GM19372 (cell line): ENCODE data around the gene FNDC10.
"Not testable (repeated sequence)": the region's sequence is repeated elsewhere in the genome, so short reads cannot be mapped to it uniquely, and the experiment has no call there.

ENCODE experiments used
- ATAC-seq: cut with Tn5 transposase; IDR thresholded peaks from one replicate; pipeline ENCODE4 v1.9.1; 2021; ENCODE audit warnings: mild to moderate bottlenecking, low read depth, moderate library complexity; ENCODE audit not compliant: unreplicated experiment

The FNDC10 gene

DNA sequence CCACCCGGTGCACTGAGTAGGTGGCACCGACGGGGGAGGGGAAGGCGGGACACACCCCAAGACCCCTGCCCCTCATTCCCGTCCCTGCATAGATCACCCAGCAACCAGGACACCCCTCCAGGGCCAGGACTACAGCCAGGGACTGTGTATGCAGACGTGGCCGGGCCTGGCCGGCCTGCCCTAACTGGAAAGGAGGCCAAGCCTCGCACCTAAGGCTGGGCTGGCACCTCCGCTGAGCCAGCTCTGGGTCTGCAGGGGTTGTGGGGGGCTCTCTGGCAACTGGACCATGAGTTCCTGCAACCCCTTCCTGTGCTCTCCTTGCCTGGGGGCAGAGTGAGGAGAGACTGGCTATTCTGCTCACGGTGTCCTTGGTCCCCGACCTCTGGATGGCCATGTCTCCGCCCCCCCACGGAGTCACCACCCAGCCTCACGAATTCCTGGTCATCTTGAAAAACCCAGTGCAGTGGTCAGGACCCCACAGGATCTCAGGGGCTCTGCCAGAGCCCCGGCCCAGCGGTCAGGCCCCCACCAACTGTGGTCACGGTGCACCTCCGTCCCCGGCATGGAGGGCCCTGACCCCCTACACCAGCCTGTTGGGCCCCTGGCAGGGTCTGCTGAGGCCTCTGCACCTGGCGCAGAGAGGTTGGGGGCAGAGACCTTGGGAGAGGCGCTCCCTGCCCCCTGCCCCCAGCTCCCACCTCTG is 1.1 kb upstream of the FNDC10 start:
- ATAC-seq, result no peak

DNA sequence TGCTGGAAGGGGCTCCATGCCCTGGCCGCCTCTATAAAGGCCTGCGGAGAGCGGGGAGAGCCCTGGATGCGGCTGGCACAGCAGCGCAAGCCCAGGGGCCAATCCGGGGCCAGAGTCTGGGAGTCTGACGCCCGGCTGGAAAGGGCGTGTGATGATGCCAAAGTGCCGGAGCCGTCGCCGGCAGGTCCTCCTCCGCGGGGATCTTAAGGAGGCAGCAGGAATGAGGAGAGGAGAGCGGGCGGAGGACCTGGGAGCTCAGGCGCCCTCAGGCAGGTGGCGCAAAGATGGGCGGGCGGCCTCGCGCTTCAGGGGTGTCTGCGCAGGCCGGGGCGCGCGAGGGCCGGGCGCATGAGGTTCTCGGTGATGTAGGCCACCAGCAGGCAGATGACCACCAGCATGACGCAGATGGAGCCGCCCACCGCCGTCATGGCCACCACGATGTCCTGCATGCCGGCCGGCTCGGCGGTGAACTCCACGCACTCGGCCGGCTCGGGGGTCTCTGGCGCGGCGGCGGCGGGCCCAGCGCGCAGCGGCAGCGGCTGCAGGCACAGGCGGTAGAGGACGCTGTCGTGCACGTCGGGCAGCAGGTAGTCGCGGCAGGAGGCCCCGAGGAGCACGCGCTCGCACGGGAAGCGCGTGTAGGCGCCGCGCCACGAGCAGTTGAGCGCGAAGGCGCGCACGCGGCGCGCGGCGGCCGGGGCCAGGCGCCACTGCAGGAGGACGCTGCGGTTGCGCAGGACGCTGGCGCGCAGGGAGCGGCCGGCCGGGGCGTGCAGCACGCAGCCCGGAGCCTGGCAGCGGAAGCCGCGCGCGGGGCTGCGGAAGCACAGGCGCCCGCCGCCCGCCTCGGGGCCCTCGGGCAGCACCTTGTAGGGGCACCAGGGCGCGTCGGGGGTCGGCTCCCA is 653 bp downstream of the FNDC10 start:
- no peak for ATAC-seq

DNA sequence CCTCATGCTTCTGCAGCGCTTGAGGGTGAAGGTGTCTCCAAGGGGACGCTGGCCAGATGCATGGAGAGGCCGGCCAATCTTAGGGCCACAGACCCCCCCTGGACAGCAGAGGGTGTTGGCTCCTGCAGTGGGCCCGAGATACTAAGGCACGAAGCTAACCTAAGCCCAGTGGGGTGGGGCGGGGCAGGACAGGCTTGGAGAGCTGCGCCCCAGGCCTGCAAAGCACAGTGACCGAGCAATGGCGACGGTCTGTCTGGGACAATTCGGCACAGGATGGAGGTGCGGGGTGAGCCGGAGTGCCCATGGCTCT is 1.3 kb downstream of the FNDC10 start:
- no peak for ATAC-seq

DNA sequence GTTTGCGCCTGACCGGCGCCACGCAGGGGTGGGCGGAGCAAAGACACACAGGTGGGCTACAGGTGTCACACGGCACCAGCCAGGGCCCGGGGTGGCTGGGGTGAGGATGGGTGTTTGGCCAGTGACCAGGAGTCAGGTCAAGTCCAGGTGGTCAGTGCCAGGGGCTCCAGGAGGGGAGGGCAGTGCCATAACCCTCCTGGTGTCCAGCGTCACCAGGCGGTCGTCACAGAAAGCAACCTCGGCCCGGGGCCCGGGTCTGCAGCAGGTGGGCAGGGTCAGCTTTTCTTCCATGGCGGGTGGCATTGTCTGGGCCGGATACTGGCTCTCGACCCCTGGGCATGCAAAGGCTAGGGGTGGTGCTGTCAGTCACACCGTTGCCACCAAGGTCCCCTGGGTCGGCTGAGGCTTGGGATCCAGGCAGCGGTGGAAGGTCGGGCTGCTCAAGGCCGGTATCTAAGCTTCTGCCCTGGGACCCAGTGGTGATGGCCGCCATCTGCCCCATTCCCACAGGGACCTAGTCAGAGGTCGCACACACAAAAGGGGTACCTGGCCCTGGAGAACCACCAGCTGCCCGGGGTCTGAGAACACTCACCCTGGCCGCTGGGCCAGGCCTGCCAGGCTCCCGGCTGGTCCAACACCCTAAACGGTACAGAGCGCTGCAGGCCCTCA is 1.8 kb downstream of the FNDC10 start:
- ATAC-seq, result no peak

DNA sequence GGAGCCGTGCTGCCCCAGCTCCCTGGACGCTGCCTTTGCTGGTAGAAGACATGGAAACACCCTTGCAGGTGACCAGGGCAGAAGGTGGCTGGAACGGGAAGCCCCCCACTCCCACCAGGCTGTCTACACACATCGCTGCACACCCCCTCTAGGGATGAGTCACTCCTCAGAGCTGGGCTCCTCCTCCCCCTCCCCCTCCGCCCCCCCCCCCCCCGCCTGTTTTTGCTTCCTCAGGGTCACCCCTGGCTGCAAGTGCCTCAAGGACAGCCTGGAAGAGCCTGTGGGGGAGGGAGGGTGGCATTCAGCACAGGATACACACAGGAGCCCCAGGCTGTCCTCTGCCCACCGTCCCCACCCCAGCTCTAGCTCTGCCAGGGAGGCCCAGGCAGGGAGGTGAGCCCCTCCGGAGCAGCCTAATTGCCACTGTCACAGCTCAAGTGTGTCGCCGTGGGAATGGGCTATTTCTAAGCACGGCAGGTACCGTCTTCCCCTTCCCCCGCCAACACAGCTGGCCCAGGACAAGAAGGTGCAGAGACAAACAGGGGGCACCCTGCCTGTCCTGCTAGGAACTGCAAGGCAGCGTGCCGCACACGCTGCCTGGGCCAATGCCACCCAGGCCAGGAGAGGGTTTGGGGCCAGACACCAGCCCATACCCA is 2.5 kb downstream of the FNDC10 start:
- ATAC-seq, result no peak

DNA sequence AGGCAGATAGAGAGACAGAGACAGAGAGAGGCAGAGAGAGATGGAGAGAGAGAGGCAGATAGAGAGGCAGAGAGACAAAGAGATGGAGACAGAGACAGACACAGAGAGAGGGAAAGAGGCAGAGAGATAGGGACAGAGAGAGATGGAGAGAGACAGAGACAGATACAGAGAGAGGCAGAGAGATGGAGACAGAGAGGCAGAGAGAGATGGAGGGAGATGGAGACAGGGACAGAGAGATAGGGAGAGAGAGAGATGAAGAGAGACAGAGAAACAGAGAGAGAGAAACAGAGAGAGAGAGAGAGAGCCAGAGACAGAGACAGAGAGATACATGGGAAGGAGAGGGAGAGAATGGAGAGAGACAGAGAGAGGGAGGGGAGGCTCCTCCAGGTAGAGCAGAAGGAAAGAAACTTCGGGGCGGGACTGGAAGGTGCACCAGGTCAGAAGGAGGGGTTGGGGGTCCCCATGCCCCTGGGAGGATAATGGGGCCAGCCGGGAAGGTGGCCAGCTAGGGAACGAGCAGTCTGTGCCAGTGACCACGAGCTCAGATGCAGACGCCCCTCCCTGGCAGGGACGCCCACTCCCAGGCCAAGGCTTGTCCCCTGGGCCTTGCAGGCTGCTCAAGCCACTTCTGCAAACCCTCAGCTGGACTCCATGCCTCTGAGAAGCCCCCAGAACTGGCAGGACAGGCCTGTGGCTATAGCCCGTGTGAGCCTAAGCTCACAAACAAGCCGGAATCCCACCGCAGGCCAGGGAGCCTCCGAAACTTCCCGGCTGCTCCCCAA is 3.3 kb downstream of the FNDC10 start:
- ATAC-seq, result no peak

DNA sequence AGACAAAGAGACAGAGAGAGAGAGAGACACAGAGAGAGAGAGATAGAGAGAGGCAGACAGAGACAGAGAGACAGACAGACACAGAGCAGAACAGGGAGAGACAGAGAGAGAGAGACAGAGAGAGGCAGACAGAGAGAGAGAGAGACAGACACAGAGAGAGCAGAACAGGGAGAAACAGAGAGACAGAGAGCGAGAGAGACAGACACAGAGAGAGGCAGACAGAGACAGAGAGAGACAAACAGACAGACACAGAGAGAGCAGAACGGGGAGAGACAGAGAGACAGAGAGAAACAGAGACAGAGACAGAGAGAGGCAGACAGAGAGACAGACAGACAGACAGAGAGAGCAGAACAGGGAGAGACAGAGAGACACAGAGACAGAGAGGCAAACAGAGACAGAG is 4.6 kb downstream of the FNDC10 start:
- not testable (repeated sequence) for ATAC-seq

DNA sequence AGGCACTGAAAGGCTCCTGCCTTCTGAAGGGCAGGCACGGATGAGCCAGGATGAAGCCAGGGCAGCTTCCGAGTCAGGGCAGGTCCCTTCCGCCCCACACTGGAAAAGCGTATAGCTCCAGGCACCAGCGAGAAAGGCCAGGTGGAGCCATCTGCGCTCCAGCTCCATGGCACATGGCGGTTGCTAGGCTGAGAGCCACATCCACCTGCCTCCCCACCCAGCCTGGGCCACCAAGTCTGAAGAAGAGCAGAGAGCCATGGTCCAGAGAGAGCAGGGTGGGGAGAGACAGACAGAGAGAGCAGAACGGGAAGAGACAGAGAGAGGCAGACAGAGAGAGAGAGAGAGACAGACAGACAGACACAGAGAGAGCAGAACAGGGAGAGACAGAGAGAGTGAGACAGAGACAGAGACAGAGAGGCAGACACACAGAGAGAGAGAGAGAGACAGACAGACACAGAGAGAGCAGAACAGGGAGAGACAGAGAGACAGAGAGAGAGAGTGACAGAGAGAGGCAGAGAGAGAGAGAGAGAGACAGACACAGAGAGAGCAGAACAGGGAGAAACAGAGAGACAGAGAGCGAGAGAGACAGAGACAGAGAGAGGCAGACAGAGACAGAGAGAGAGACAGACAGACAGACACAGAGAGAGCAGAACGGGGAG is 5.2 kb downstream of the FNDC10 start:
- no peak for ATAC-seq

DNA sequence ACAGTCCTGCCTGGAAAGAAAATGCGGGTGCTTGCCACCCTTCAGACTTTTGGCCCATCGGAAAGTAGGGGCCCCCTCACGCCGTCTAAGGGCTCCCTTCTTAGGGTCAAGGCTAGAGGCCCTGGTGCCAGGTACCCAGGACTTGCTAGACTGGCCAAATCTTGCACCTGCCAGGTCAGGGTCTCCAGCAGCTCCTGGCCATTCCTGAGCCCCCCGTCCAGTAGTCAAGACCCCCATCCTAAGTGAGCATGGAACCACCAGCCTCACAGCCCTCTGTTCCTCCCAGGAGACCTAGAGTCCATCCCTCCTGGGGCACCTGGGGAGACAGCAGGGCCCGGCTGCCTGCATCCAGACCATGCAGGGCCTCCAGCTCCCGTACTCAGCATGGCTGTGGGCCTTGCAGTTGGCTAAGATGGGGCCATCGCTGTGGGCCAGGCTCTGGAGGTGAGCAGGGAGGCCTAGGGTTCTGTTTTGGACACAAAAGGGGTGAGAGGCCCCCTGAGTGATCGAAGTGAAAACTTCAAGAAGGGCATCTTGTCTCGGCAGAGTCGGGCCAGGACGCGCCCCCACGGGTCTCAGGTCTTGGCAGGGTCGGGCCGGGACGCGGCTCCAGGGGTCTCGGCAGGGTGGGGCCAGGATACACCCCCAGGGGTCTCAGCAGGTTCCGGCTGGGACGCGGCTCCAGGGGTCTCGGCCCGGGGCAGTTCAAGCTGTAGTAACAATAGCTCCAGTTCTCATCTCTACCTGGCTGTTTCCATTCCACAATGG is 5.9 kb downstream of the FNDC10 start:
- no peak for ATAC-seq

DNA sequence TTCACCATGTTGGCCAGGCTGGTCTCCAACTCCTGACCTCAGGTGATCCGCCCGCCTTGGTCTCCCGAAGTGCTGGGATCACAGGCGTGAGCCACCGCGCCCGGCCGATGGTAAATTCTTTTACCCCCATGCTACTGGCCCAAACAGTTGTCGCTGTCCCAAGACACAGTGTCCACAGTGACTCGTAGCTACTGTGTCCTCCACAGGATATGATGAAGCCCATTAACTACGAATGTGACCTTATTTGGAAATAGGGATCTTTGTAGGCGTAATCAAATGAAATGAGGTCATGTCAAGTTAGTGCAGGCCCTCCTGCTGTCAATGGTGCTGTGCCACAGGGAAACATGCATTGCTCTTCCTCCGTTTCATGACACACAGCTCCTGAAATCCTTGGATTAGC is 8.5 kb downstream of the FNDC10 start:
- no peak for ATAC-seq

DNA sequence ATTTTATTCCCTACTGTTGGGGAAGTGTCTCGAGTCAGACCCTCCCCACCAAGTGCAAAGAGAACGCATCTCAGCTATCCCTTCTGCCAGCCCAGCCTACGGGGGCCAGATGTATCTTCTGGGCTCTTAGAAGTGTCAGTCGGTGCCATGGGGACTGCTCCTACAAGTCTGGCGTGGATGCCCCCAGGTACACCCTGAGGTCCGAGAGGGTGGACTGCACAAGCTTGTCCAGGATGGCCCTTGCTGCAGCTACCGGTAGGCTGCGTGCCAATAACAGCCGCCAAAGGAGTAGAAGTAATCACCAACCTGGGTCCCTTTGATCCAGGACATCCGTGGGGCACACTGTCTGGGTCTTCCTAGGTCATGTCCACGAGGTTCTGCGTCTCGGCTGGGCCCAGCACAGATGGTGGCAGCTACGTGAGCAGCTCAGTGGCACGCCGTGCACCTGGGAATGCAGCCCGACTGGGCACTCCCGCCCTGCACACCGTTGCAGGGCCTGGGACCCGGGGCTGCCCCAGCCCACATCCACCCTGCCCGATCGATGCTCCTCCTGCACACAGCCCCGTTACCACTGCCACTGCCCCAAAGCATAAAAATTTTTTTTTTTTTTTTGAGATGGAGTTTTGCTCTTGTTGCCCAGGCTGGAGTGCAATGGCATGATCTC is 16.5 kb downstream of the FNDC10 start:
- no peak for ATAC-seq

DNA sequence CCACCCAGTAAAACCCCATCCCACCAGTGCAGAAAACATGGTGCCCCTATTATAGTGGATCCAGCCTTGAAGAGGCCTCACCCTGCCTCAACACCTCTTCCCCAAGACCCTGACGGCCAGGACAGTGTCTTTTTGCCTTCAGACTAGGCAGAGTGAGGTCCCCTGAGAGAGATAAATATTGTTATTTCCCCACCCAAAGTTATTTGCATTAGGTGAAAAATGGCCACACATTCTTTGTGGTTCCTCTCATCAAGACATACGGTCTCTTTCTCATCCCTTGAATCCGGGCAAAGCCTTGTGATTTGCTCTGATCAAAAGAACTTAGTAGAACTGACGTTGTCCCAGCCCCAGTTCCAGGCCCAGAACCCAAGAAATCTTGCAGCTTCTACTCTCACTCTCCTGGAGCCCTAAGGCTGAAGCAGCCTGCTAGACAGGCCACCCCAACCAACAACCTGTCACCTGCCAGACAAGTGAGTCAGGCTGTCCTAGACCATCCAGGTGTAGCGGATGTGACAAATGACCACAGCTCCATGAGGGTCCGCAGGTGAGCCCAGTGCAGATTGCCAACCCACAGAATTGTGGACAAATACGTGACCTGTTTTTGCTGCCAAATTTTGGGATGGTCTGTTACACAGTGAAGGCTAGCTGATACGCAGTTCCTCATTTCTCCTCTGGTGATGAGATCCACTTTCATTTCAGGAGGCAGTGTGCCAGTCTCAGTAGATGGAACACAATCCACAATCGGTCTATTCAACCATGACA is 17.2 kb downstream of the FNDC10 start:
- no peak for ATAC-seq

DNA sequence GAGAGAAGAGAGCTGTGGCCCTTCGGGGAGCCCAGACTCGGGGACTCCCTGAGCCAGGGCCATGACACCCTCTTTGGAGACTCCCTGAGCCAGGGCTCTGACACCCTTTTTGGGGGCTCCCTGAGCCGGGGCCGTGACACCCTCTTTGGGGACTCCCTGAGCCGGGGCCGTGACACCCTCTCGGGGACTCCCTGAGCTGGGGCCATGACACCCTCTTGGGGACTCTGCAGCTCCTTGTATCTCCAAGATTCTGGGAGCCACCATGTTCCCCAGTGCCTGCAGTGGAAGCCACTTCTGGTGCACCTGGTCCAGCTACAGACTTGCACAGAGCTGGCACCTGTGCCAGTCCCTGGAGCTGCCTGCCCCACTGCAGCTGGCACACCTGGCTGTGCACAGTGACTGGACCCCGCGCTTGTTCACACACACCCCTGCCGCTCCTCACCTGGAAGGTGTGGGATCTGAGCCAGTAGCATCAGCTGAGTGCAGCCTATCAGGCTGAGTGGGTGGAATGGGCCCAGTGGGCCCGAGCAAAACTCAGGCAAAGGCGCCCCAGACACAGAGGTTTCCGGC is 21.5 kb downstream of the FNDC10 start:
- no peak for ATAC-seq

DNA sequence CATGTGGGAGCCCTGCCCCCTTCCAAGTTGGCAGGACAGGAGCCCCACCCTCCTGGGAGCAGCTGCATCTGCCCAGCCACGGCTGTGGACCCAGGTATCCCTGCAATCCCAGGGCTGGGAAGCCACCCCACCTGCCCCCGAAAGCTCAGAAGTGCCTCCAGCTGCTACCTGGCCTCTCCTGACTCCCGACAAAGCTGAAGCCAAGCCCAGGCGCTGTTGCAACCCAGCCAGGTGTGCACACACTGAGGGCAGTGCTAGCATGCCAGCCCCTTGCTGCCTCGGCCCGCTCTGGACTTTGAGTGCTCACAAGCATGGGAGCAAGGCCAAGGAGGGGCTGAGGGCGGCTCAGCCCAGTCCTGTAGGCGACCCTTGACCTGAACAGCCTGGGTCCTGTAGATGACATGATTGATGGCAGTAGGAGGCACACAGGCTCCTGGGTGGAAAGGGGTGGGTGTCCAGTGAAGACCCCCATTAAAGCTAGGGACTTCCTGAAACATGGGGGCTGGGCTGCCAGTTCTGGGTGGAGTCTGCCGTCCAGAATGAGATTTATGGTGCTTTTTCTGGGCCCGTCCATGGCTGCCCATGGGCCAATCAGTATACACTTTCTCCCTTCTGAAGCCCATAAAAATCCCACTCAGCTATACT is 22.4 kb downstream of the FNDC10 start:
- no peak for ATAC-seq

DNA sequence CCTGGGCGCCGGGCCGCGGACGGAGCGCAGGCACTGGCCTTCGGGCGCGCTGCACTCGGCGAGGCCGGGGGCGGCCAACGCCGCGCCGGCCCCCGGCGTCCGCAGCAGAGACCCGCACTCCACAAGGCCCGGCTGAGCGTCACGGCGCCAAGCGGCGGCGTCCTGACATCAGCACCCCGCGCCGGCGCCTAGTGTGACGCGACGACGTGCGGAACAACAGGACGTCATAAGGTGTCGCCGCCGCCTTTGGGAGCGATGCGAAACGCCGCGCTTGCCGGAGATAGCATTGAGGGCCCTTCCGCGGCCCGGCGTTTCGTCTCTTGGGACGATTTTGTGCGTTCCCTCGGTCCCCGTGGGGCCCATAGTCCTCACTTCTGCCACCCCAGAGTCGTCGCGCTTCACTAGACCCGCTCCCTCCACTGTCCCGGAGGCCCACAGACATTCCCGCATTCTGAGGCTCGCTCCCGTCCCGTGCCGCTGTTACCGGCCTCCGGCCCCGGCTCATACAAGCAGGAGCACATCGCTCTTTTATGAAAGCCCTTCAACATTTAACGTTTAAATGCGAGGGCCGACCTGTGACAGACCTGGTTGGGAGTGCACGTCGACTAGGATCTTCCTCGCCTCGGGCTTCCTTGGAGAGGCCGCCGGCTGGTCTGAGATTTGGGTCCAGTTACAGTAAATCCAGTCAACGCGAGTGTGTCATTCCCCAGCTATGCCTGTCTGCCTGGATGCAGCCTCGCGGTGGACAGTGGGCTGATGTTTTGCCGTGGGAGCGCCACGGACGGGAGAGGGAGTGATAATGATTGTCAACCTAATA is 25.0 kb downstream of the FNDC10 start, which contains the start of gene SSU72:
TSS of gene SSU72 (minus strand) at position 143 of the 817 bp plus-strand sequence. CDS start 306 bp downstream, outside the sequence.
- ATAC-seq, result peak; percentile 89
